OCI-LY7 (cell line): ENCODE data around the gene PALB2.

Experiments
- CTCF ChIP-seq: fragments of 200-600 bp; sonication (generic); conservative IDR thresholded peaks from 2 replicates; pipeline ENCODE4 v1.5.1; 2014; ENCODE audit warnings: mild to moderate bottlenecking, antibody characterized with exemption, low read length, moderate library complexity, mixed read lengths
- EZH2phosphoT487 ChIP-seq: fragments of 200-600 bp; sonication (generic); IDR thresholded peaks from 2 replicates; pipeline ENCODE4 v1.6.1; 2018; ENCODE audit warnings: low read depth, borderline replicate concordance, mild to moderate bottlenecking, mixed run types, antibody characterized with exemption, low read length, moderate library complexity, mixed read lengths

GRCh38 chr16:23624092-23624491, 17.0 kb downstream of the PALB2 start:
- TF ChIP-seq CTCF (no peak), EZH2phosphoT487 (no peak)
